ENCODE results near the gene FAM210A. TPM values are rescaled to one million over a fixed set of nuclear protein-coding genes. Genes with fewer than 3 reads are reported as not detected.

FAM210A gene
- total and polyA plus RNA-seq, 9 of the 15 experiments (the other 6 are each of a cell fraction or from before 2014, with no cell fraction given): 8.3 to 41.7 (median 19.1) TPM

DNA sequence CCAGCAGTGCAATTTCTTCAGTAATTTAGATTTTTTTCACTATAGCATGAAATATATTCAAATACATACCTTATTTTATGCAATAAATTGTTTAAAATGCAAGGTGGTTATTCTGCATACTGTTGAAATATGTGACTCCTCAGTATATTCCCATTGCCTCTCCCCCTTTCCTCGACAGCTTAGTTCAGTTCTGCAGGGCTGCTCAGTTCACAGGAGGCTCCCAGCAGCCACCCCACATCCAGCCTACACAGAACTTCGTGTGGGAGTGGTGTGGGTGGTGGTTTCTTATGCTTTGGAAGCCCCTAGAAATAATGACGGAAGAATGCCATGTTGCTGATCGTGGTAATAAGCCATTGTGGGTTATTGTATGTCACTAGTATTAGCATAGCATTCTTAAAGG lies 79.7 kb downstream of the FAM210A start:
- H2AFZ ChIP-seq (ENCODE audit: low read depth, low read length): no peak overlapping the region
- H3K9me1 ChIP-seq (ENCODE audit: control insufficient read depth, insufficient read depth, low read length): no peaks in the 10 kb centered on the region
- no peak overlapping the region for H3K4me3 ChIP-seq
- intact Hi-C loops (cut with micrococcal nuclease) (no loop called here), in situ Hi-C loops (cut with MboI) (no loop called here)
- POLR2A ChIA-PET: no interaction called here
- TF ChIP-seq ZNF449 (CRISPR knock-in tag; IDR thresholded peaks at IDR 0.05) (no peak), TAF7 (tag; IDR thresholded peaks at IDR 0.05) (no peak), XRCC5 (IDR thresholded peaks at IDR 0.05; ENCODE audit: low read depth, low read length) (no peak), CEBPB (tag; IDR thresholded peaks at IDR 0.05) (no peak), HNRNPUL1 (IDR thresholded peaks at IDR 0.05; ENCODE audit: low read length) (no peak), KAT2B (IDR thresholded peaks at IDR 0.05; ENCODE audit: low read depth, low read length) (no peak), ADNP (tag; IDR thresholded peaks at IDR 0.05) (no peak), CBX2 (IDR thresholded peaks at IDR 0.05; ENCODE audit: insufficient read depth, low read length, poor library complexity, severe bottlenecking) (no peak), XRCC3 (IDR thresholded peaks at IDR 0.05) (no peak), ZNF830 (CRISPR knock-in tag; IDR thresholded peaks at IDR 0.05) (no peak)
- TF ChIP-seq, protein P1, sequence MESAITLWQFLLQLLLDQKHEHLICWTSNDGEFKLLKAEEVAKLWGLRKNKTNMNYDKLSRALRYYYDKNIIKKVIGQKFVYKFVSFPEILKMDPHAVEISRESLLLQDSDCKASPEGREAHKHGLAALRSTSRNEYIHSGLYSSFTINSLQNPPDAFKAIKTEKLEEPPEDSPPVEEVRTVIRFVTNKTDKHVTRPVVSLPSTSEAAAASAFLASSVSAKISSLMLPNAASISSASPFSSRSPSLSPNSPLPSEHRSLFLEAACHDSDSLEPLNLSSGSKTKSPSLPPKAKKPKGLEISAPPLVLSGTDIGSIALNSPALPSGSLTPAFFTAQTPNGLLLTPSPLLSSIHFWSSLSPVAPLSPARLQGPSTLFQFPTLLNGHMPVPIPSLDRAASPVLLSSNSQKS (CRISPR knock-in tag; IDR thresholded peaks at IDR 0.05): no peak
- TF ChIP-seq, protein P2, sequence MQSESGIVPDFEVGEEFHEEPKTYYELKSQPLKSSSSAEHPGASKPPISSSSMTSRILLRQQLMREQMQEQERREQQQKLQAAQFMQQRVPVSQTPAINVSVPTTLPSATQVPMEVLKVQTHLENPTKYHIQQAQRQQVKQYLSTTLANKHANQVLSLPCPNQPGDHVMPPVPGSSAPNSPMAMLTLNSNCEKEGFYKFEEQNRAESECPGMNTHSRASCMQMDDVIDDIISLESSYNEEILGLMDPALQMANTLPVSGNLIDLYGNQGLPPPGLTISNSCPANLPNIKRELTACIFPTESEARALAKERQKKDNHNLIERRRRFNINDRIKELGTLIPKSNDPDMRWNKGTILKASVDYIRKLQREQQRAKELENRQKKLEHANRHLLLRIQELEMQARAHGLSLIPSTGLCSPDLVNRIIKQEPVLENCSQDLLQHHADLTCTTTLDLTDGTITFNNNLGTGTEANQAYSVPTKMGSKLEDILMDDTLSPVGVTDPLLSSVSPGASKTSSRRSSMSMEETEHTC (IDR thresholded peaks at IDR 0.05): no peak
- H3K27ac ChIP-seq (ENCODE audit: extremely low read depth, low read depth, low read length): no peak overlapping the region
- no peaks in the 10 kb centered on the region for H4K20me1 ChIP-seq (replicated peaks; ENCODE audit: control insufficient read depth, insufficient read depth, low read length)
- peaks cover 46 to 48% of the 10 kb centered on the region in 2 experiments for H3K27me3 ChIP-seq (ENCODE audit: control insufficient read depth in 2 of 2, insufficient read depth in 2 of 2, low read length in 2 of 2)
- peaks cover 0 to 10% of the 10 kb centered on the region in 2 experiments; a peak in 2 of 5 replicates for H3K4me1 ChIP-seq (replicated peaks in 1 of 2; ENCODE audit: control insufficient read depth in 2 of 2, insufficient read depth in 2 of 2, low read length in 2 of 2)
- DNase-seq (ENCODE audit: extremely low read depth in 1 of 4, low spot score in 3 of 4) (no peak), FAIRE-seq (no peak), ATAC-seq (no peak)
- CTCF ChIA-PET (ENCODE audit: low intra/inter-chr PET ratio): no interaction called here
- no peak overlapping the region for H3K4me2 ChIP-seq (ENCODE audit: insufficient read depth, low read length)
- H3K79me2 ChIP-seq (ENCODE audit: control insufficient read depth, insufficient read depth, low read length): no peaks in the 10 kb centered on the region
- 3% methylated on average over 4 of the region's 4 CpGs for WGBS (ENCODE audit: insufficient coverage, low coverage, missing lambda C conversion rate)
- BruUV-seq (replicated peaks): no TSS peak
- no peak overlapping the region for H3K9ac ChIP-seq (ENCODE audit: insufficient read depth in 1 of 2, low read depth in 2 of 2, low read length in 2 of 2)
- no peaks in the 10 kb centered on the region for H3K36me3 ChIP-seq (ENCODE audit: control insufficient read depth, insufficient read depth, low read length)
- H3K9me3 ChIP-seq (replicated peaks; ENCODE audit: control insufficient read depth, insufficient read depth, low read depth, low read length): no peaks in the 10 kb centered on the region

Measured in K562 (cell line).